ENCODE measurements around the gene PXT1.

The PXT1 gene

DNA sequence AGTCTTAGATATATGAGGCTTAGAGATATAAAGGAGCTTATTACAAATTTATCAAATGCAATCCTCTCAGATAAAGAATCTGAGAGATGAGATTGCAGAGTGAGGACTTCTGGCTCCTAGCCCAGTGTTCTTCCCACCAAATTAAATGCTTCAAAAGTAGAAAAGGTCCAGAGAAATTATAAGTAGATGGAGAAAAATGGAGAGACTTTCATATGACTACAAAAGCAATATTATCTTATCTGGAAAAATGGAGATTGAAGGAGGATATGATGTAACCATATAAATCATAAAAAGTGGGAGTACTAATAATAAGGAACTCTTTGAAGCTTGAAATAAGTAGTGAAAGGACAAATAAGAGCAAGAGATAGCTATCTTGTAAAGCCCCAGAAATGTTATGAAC lies 3.0 kb upstream of the PXT1 start:
- no peak overlapping the region for H3K4me3 ChIP-seq (replicated peaks; ENCODE audit: low read depth, low read length)
- TF ChIP-seq, protein P1, sequence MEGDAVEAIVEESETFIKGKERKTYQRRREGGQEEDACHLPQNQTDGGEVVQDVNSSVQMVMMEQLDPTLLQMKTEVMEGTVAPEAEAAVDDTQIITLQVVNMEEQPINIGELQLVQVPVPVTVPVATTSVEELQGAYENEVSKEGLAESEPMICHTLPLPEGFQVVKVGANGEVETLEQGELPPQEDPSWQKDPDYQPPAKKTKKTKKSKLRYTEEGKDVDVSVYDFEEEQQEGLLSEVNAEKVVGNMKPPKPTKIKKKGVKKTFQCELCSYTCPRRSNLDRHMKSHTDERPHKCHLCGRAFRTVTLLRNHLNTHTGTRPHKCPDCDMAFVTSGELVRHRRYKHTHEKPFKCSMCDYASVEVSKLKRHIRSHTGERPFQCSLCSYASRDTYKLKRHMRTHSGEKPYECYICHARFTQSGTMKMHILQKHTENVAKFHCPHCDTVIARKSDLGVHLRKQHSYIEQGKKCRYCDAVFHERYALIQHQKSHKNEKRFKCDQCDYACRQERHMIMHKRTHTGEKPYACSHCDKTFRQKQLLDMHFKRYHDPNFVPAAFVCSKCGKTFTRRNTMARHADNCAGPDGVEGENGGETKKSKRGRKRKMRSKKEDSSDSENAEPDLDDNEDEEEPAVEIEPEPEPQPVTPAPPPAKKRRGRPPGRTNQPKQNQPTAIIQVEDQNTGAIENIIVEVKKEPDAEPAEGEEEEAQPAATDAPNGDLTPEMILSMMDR (IDR thresholded peaks at IDR 0.05; ENCODE audit: low read depth, low read length, missing control alignments) = no peak

DNA sequence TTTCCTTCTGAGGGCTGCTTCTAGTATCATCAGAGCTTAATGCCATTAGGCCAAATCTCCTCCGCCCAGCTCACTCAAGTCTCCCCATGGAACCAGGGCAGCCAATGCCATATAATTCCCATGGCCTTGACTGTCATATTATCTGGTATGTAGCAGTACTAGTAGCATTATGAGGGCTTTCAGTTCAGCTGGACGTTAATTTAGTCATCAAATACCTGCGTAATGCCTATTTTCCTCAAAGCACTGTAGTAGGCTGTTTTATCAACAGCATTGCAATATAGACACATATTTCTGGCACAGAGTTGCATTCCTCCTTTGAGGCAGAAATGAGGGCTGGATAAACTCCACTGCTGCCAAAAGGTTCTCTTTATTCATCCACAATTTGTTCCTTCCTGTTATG lies 1.8 kb upstream of the PXT1 start:
- peak overlapping the region; percentile 71 for H3K4me3 ChIP-seq (replicated peaks; ENCODE audit: low read depth, low read length)
- TF ChIP-seq, protein P1 (IDR thresholded peaks at IDR 0.05; ENCODE audit: low read depth, low read length, missing control alignments) = no peak
- no peak for DNase-seq (ENCODE audit: extremely low read depth, low read depth)

More for the DNA sequence above, 3.0 kb upstream of the PXT1 start:
- no peak for DNase-seq (ENCODE audit: extremely low read depth, low read depth)

DNA sequence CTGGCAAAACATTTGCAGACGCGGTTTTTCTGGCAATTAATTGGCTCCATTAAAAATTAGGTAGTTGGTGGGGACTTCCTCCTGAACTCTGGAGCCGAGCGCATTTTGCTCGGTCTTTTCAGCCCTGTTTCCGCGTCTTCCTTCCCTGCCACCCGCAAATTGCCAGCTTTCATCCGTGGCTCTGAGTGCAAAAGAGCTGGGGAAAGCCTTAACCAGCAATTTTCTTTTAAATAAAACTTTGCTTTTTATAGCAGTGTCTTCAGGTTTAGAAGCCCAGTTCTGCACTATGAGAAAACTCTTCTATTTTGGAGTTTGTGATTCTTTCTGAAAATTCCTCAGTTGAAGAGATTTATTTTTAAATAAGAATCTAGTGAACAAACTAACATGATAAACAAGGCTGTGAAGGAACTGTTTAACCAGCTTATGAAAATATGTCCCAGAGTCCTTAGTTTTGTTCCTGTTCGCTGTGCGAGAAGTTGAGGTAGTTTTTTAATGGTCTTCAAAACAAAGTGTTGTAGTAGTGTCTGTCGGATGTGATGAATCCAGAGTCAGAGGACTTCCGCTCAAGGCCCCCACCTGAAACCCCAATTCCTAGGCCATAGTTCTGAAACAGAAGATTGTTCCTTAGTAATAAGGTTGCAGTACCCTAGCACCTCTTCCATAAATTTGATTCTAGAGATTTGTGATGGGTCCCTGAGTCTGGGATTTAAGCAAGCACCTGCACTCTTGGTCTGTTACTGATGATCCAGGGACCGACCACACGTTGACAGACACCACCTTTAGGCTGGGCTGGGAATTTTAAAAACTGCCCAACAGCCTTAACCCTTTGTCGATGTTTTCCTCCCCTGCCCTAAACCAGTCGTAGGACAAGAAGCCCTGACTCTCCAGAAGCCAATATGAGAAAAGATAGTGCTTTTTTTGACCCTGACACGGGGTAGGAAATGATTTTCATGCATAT lies 1.1 kb upstream of the PXT1 start:
- DNase-seq (ENCODE audit: extremely low read depth, low read depth) = no peak
- TF ChIP-seq, protein P1 (IDR thresholded peaks at IDR 0.05; ENCODE audit: low read depth, low read length, missing control alignments) = peak; percentile 17
- H3K4me3 ChIP-seq (replicated peaks; ENCODE audit: low read depth, low read length) = peak overlapping the region; percentile 71

DNA sequence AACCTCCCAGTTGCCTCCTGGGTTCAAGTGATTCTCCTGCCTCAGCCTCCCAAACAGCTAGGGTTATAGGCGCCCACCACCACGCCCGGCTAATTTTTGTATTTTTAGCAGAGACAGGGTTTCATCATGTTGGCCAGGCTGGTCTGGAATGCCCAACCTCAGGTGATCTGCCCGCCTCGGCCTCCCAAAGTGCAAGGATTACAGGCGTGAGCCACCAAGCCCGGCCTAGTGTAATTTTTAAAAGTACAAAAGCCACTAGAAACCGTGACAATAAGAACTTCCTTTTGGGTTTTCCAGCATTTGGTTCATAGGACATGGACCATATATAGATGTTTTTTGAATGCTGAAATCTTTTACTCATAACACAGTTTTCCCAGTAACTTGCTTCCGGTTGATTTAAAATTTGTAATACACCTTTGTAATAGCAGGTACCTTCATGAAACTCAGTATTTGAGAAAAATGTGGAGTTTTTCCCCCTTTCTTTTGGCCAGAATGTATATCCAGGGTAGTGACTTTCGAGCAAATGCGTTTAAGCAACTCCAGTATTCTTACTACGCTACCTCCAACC lies 467 bp downstream of the PXT1 start:
- H3K4me3 ChIP-seq (replicated peaks; ENCODE audit: low read depth, low read length) = peak overlapping the region; percentile 71
- no peak for DNase-seq (ENCODE audit: extremely low read depth, low read depth)
- TF ChIP-seq, protein P1 (IDR thresholded peaks at IDR 0.05; ENCODE audit: low read depth, low read length, missing control alignments) = no peak

DNA sequence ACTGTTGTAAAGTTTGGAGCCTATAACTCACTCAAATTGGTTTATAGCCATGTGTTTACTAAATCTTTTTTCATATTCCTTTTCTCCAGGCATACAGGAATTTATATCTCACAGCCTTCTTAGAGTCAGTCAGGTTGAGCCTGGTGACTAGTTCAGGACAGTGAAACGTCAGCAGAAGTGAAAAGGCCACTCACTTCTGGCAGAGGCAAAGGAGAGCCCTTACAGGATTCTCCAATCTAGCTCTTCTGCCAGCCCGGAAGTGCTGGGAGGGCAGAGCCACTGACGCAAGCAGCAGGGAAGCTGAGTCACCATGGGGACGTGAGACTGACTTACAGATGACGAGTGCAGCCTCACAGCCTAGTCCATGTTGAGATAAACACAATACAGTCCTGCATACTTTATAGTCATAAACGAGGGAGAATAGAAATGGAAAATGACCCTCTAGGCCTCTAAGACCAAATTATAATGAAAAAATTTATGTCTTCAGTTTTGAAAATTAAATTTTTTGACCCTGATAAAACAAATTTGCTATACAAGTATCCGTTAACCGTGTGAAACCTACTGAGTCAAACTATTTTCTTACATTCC lies 1.3 kb downstream of the PXT1 start:
- H3K4me3 ChIP-seq (replicated peaks; ENCODE audit: low read depth, low read length) = no peak overlapping the region
- peak; percentile 94 for DNase-seq (ENCODE audit: extremely low read depth, low read depth)
- TF ChIP-seq, protein P1 (IDR thresholded peaks at IDR 0.05; ENCODE audit: low read depth, low read length, missing control alignments) = no peak

DNA sequence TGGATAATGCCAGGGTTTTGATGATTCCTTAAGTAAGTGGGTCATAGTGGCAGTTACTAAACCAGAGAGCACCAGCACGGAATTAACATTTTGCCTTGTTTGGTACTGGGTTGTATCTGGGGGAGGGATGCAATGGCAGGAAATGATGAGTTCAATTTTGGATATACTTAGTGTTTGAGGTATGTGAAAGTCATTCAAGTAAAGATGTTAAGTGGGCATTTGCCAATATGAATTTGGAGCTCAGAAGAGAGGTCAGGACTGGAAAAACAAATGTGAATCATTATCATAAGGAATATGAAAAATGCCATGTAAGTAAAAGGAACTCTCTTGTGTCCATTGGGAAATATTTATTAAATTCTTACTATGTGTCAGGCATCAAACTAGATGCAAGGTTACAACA lies 6.2 kb downstream of the PXT1 start:
- DNase-seq (ENCODE audit: extremely low read depth, low read depth) = no peak
- no peak overlapping the region for H3K4me3 ChIP-seq (replicated peaks; ENCODE audit: low read depth, low read length)
- TF ChIP-seq, protein P1 (IDR thresholded peaks at IDR 0.05; ENCODE audit: low read depth, low read length, missing control alignments) = no peak
